Suprapubic skin (tissue), 4 donors: ENCODE results near the gene NEK8.

ENCODE experiments used
- POLR2A ChIP-seq, 2 donors: fragments of 450-650 bp; IDR thresholded peaks; one replicate each; pipeline ENCODE4 v1.6.1; 2017; ENCODE audit warnings: antibody characterized with exemption in 2 of 2, mild to moderate bottlenecking in 2 of 2, moderate library complexity in 2 of 2
- POLR2AphosphoS5 ChIP-seq, 3 donors: sonication (generic); formaldehyde crosslinking; IDR thresholded peaks; one replicate each; pipeline ENCODE4 v1.6.1; 2017; ENCODE audit warnings: antibody characterized with exemption in 3 of 3
- TF ChIP-seq, protein P1 (sequence below), 2 donors: fragments of 200-600 bp in 1 of 2; fragments of 450-650 bp in 1 of 2; sonication (generic) in 1 of 2; IDR thresholded peaks; one replicate each; pipeline ENCODE4 v1.5.1; 2016 to 2019; ENCODE audit warnings: antibody characterized with exemption in 2 of 2, mild to moderate bottlenecking in 1 of 2, moderate library complexity in 1 of 2

- no peak for TF ChIP-seq POLR2A (IDR thresholded peaks at IDR 0.05)
- TF ChIP-seq POLR2AphosphoS5 (IDR thresholded peaks at IDR 0.05): no peak
- TF ChIP-seq, protein P1, sequence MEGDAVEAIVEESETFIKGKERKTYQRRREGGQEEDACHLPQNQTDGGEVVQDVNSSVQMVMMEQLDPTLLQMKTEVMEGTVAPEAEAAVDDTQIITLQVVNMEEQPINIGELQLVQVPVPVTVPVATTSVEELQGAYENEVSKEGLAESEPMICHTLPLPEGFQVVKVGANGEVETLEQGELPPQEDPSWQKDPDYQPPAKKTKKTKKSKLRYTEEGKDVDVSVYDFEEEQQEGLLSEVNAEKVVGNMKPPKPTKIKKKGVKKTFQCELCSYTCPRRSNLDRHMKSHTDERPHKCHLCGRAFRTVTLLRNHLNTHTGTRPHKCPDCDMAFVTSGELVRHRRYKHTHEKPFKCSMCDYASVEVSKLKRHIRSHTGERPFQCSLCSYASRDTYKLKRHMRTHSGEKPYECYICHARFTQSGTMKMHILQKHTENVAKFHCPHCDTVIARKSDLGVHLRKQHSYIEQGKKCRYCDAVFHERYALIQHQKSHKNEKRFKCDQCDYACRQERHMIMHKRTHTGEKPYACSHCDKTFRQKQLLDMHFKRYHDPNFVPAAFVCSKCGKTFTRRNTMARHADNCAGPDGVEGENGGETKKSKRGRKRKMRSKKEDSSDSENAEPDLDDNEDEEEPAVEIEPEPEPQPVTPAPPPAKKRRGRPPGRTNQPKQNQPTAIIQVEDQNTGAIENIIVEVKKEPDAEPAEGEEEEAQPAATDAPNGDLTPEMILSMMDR (IDR thresholded peaks at IDR 0.05): no peak
These were observed 20.4 kb downstream of the NEK8 start for GRCh38 chr17:28748852-28749515.
